PFSK-1 (cell line): ENCODE measurements around the gene ESRRA.

Experiments
- POLR2AphosphoS5 ChIP-seq: IDR thresholded peaks from 2 replicates; pipeline ENCODE4 v1.6.1; 2012; ENCODE audit warnings: low read depth, mild to moderate bottlenecking, control low read depth, low read length, moderate library complexity
- SIN3A ChIP-seq: IDR thresholded peaks from 2 replicates; pipeline ENCODE4 v1.6.1; 2012; ENCODE audit warnings: mild to moderate bottlenecking, low read length, moderate library complexity, borderline replicate concordance; ENCODE audit not compliant: insufficient read depth
- TAF1 ChIP-seq: IDR thresholded peaks from 2 replicates; pipeline ENCODE4 v1.6.1; 2012; ENCODE audit warnings: low read length, control low read depth, borderline replicate concordance; ENCODE audit not compliant: insufficient read depth

GRCh38 chr11:64306876-64307622 is 1.7 kb downstream of the ESRRA start:
- TF ChIP-seq TAF1 (no peak), POLR2AphosphoS5 (no peak), SIN3A (no peak)
